LNCaP clone FGC (cell line): ENCODE measurements around the gene KDM4B.

ENCODE experiments used
- DNase-seq: peaks from one replicate; pipeline ENCODE4 v3.0.0-alpha.2; 2011; ENCODE audit warnings: low read depth
- H3K4me3 ChIP-seq: 2 replicates; pipeline ENCODE4 v1.5.1; 2011; ENCODE audit warnings: mild to moderate bottlenecking, low read depth, low read length, control low read depth
- TF ChIP-seq, protein P1 (sequence below): IDR thresholded peaks from 2 replicates; pipeline ENCODE4 v1.5.1; 2012; ENCODE audit warnings: mild to moderate bottlenecking; ENCODE audit not compliant: control insufficient read depth, insufficient read depth; ENCODE audit errors: extremely low read depth

The KDM4B gene

DNA sequence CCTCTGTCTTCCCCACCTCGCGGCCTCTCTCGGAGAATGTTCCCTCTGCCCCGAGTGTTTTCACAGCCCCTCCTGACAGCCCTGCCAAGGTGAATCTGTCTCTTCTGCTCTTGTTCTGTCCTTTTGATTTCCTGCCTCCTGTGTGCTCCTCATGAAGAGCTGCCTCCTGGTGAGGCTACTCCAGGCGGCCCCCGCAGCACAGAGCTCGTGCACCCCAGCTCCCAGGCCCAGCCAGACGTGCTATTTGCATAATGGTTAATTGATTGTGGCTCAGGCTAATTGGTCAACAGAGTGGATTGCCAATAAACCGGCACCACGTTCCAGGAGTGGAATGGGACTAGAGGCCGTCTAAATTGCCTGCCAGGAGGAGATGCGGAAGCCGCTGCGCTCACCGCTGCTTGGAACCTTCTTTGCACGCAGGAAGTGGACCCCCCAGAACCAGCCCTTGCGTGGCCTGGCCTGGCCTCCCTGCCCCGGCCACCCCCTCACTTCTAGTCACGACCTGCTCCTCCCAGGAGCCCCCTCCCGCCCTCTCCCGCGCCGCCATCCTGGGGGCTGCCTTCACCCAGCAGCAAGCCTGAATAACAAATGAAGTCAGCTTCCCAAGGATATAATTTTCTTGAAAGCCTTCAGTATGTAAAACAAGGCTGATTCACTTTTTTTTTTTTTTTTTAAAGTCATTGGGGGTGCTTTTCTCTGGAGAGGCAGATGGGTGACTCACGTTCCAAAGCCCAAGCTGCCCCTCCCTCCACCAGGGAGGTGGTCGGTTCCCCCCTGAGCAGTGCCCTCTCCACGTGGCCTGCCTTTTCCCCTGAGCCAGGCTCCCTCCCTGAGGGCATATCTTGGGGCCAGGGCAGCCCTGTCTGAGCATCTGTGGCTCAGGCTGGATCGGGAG, 144.0 kb downstream of the KDM4B start:
- TF ChIP-seq, protein P1, sequence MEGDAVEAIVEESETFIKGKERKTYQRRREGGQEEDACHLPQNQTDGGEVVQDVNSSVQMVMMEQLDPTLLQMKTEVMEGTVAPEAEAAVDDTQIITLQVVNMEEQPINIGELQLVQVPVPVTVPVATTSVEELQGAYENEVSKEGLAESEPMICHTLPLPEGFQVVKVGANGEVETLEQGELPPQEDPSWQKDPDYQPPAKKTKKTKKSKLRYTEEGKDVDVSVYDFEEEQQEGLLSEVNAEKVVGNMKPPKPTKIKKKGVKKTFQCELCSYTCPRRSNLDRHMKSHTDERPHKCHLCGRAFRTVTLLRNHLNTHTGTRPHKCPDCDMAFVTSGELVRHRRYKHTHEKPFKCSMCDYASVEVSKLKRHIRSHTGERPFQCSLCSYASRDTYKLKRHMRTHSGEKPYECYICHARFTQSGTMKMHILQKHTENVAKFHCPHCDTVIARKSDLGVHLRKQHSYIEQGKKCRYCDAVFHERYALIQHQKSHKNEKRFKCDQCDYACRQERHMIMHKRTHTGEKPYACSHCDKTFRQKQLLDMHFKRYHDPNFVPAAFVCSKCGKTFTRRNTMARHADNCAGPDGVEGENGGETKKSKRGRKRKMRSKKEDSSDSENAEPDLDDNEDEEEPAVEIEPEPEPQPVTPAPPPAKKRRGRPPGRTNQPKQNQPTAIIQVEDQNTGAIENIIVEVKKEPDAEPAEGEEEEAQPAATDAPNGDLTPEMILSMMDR = no peak
- no peak for DNase-seq
- no peak overlapping the region for H3K4me3 ChIP-seq

DNA sequence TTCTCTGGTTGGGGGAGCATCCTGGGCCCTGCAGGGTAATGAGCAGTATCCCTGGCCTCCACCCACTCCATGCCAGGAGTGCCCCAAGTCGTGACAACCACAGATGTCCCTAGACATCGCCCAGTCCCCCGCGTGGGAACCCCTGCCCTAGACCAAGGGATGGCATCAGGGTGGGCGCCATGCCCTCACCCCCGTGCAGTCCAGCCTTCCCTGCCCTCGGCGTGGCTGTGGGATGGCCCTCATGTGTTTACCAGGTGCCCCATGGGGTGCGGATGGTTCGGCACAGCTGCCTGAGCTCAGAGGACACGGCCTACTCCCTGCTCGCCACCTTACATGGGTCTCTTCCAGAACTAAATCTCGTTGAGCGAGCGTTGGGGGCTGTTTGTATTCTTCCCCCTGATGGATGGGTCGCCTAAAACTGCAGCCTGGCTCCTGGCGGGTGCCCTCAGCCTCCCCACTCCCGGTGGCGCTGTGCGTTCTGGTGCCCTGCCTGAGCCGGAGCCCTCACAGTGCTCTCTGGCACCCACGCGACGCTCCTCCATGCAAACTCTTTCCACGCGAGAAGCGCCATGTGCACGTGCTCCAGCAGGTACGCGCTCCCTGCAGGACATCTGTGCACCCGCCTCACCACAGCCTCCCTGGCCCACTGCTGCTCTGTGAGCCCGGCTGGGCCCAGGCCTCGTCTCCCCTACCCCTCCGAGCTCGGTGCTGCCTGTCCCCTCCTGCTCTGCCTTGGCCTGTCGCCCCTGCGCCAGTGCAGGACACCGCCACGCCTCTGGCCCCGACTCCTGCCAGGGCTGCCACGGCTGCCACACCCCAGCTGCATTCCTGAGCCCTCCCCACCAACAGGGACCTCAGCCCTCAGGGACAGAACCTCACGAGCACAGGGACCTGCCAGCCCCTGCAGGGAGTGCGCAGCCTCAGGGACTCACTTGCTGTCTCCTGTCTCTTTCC, 145.0 kb downstream of the KDM4B start:
- TF ChIP-seq, protein P1 = no peak
- DNase-seq = no peak
- H3K4me3 ChIP-seq = no peak overlapping the region

DNA sequence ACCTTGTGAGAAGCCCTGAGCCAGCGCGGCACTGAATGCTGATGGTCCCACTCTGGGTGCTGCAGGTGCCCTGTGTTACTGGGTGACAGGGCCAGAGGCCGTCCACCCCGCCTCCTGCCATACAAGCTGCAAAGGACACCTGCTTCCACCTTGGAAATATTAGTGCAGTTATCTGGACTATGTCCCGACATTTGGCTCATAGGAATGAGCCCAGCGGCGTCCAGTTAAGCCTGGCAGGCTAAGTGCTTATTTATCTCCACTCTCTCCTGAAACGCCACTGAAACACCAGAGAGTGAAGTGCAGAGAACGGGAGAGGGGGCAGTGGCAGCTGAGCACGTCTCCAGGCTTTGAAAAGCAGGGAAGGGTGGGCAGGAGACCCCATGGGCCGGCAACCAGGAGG, 145.8 kb downstream of the KDM4B start:
- no peak overlapping the region for H3K4me3 ChIP-seq
- TF ChIP-seq, protein P1 = no peak
- no peak for DNase-seq

DNA sequence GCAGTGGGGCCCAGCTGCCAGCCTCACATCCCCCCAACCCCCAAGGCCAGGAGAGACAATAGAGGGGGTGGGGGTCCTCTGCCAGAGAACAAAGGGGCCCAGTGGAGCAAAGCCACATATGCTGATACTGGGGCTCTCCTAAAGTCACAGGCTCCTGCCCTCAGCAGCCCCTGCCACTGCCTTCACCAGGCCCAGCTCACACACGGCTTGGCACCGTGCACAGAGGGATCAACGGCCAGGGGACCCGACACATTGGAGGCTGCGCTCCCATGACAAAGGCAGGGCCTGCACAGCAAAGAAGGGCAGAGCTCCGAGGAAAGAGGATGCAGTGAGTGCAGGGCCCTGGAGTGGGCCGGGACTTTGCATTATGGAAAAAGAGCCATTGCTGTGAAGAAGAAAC, 146.4 kb downstream of the KDM4B start:
- TF ChIP-seq, protein P1 = no peak
- H3K4me3 ChIP-seq = no peak overlapping the region
- no peak for DNase-seq

DNA sequence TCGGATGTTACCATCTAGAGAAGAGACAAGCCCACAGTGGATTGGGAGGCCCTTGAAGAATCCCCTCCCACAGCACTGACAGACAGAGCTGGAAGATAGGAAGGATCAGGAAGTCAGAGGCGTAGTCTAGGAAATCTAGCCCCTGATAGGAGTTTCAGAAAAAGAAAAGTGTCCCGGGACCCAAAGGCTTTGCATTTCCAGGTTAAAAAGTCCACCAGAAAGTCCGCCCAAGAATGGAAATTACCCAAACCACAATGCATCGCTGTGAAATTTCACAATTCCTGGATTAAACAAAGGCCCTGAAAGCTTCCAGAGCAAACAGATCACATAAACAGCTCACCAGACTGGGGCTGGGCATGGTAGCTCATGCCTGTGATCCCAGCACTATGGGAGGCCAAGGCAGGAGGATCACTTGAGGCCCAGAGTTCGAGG, 146.9 kb downstream of the KDM4B start:
- H3K4me3 ChIP-seq = no peak overlapping the region
- DNase-seq = no peak
- TF ChIP-seq, protein P1 = no peak

DNA sequence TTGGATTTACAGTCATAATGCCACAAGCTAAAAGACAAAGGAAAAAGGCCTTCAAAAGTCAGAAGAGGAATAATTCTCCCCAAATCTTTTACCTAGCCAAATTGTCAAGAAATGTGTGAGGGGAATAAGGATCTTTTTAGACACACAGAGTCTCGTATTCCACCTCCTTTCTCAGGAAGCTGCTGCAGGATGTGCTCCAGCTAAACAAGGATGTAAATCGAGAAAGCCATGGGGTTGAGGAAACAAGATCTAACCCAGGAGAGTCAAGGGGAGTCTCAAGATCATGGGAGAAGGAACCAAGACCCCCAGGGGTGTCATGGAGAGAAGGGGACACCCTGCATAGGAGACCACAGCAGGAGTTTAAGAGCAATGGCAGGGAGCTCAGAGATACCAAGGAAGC, 147.4 kb downstream of the KDM4B start:
- TF ChIP-seq, protein P1 = no peak
- no peak for DNase-seq
- H3K4me3 ChIP-seq = no peak overlapping the region
